ENCODE results near the gene VPS13C.
A peak's percentile ranks its signal among the peaks of the same experiment; 100 is the strongest.

The VPS13C gene, protein sequence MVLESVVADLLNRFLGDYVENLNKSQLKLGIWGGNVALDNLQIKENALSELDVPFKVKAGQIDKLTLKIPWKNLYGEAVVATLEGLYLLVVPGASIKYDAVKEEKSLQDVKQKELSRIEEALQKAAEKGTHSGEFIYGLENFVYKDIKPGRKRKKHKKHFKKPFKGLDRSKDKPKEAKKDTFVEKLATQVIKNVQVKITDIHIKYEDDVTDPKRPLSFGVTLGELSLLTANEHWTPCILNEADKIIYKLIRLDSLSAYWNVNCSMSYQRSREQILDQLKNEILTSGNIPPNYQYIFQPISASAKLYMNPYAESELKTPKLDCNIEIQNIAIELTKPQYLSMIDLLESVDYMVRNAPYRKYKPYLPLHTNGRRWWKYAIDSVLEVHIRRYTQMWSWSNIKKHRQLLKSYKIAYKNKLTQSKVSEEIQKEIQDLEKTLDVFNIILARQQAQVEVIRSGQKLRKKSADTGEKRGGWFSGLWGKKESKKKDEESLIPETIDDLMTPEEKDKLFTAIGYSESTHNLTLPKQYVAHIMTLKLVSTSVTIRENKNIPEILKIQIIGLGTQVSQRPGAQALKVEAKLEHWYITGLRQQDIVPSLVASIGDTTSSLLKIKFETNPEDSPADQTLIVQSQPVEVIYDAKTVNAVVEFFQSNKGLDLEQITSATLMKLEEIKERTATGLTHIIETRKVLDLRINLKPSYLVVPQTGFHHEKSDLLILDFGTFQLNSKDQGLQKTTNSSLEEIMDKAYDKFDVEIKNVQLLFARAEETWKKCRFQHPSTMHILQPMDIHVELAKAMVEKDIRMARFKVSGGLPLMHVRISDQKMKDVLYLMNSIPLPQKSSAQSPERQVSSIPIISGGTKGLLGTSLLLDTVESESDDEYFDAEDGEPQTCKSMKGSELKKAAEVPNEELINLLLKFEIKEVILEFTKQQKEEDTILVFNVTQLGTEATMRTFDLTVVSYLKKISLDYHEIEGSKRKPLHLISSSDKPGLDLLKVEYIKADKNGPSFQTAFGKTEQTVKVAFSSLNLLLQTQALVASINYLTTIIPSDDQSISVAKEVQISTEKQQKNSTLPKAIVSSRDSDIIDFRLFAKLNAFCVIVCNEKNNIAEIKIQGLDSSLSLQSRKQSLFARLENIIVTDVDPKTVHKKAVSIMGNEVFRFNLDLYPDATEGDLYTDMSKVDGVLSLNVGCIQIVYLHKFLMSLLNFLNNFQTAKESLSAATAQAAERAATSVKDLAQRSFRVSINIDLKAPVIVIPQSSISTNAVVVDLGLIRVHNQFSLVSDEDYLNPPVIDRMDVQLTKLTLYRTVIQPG (N-terminal part only)

GRCh38 chr15:62060113-62060895, at the start of gene VPS13C:
Gene VPS13C, minus strand, starts transcription at chr15:62060447. Its CDS starts 73 bp downstream, at chr15:62060374.
- peak; percentile 95 for DNase-seq

GRCh38 chr15:62109437-62109836, 49.2 kb upstream of the VPS13C start:
- DNase-seq = no peak

GRCh38 chr15:62108411-62108810, 48.2 kb upstream of the VPS13C start:
- DNase-seq = no peak

GRCh38 chr15:62107571-62108121, 47.4 kb upstream of the VPS13C start:
- no peak for DNase-seq

- no peak for DNase-seq
Observed at GRCh38 chr15:62106096-62106495, 45.8 kb upstream of the VPS13C start.

- DNase-seq = no peak
Observed at GRCh38 chr15:62105266-62105665, 45.0 kb upstream of the VPS13C start.

DNA sequence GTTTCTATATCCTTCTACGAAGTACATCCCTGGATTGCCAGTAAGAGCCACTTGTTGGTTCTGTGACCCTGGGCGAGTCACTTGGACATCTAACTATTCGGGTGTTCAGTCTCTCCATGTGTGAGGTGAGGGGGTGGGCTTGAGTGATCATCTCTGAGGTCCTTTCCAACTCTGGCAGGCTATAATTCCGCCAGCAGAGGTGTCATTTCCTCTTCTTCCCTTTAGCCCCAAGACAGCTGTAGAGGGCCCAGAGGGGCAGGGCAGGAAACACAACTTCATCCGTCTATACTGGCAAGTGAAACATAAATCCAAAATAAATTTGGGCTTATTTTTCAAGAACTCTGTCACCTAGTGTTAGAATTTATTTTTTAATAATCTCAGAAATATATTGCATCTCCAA, 44.6 kb upstream of the VPS13C start:
- DNase-seq = no peak

- DNase-seq = no peak
Observed at GRCh38 chr15:62104401-62104800, 44.2 kb upstream of the VPS13C start.

- DNase-seq = no peak
Observed at GRCh38 chr15:62103431-62103830, 43.2 kb upstream of the VPS13C start.

DNA sequence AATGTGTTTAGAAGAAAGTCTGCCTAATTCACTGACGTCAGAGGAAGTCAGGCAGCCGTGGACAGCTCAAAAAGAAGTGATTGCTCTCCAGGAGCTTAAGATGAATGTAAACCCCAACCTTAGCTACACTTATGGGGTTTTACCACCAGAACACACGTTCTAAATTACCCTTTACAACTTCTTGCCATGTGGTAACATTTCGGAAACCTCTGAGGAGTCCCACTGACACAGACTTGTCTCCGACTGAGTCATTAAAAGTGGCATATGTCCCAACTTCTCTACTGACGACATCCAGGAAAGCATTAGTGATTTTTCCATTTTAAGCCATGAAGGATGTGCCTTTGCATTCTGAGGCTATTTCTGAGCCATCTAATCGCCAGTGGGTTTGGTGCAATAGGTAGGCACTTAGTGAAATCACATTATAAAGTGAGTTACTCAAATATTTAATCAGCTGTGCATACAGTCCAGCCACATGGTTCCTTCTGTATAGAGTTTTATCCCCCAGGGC, 38.9 kb upstream of the VPS13C start:
- peak; percentile 29 for DNase-seq

- DNase-seq = no peak
Observed at GRCh38 chr15:62094388-62094787, 34.1 kb upstream of the VPS13C start.

DNA sequence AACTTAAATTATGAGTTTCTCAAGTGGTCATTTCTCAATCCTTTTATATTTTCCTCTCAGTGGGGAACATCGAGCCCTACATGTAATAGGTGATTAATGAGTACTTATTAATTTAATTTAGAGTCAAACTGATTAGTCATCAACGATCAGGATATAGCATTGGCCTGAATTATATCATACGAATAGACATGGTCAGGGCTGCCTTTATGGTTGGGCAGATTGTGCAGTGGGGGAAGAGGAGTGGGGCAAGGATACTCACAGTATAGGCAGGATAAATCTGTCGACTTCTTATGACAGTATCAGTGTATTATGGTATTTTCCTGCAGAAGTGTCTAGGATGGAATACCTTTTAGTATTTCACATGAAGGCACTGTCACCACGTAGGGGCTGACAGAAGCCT, 33.6 kb upstream of the VPS13C start:
- no peak for DNase-seq

DNA sequence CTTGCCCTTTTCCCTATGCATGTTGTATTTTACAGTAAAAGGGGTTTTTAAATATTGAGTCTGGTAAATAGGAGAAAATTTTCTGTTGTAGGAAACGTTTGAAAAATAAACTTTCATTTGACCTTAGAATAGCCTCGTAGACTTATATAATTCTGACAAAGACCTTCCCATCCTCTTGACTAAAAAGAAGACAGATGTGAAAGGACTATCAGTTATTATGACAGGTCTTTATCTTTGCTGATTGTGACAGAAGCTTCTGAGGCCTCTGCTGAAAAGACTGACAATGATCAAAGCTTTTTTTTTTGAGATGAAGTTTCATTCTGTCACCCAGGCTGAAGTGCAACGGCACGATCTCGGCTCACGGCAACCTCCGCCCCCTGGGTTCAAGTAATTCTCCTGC, 30.7 kb upstream of the VPS13C start:
- DNase-seq = no peak

DNA sequence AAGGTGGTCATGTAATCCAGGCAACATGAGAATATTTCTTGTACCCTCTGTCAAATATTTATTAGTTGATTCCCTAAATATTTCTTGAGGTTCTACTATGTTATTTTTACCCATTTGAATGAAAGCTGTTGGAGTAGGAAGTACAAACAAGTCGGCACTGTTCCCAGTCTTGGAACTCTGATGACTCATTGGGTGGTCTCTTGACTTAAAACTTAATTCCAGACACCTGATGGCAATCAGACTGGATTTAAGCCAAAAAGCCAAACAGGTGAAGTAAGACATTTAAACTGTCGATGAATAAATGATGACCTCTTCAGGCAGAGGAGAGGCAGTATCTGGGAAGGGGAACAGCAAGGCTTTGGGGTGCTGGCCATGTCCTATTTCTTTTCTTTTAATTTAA, 29.4 kb upstream of the VPS13C start:
- no peak for DNase-seq

GRCh38 chr15:62088353-62088693, 28.1 kb upstream of the VPS13C start:
- DNase-seq = no peak

- DNase-seq = peak; percentile 32
Observed at GRCh38 chr15:62087671-62088352, 27.6 kb upstream of the VPS13C start.

GRCh38 chr15:62085740-62086139, 25.5 kb upstream of the VPS13C start:
- no peak for DNase-seq

GRCh38 chr15:62083194-62084154, 23.2 kb upstream of the VPS13C start:
- DNase-seq = no peak

- DNase-seq = no peak
Observed at GRCh38 chr15:62079594-62079993, 19.3 kb upstream of the VPS13C start.

Data from HCEC 1CT (cell line).